Natural killer cell (primary cell): ENCODE measurements around the gene GGT7. TPM values are rescaled to one million over a fixed set of nuclear protein-coding genes. Genes with fewer than 3 reads are reported as not detected.

Source experiments
- ATAC-seq, 3 donors: fragments of 150-1000 bp in 2 of 3; fragments of 200-7000 bp in 1 of 3; cut with Tn5 transposase; 1 replicate in 1 of 3; 2 replicates in 2 of 3; pipeline ENCODE4 v1.10.0; 2021; ENCODE audit warnings: mild to moderate bottlenecking in 2 of 3, moderate library complexity in 2 of 3
- DNase-seq, 2 donors: peaks; one replicate each; pipeline versions ENCODE4 v3.0.0 to v3.0.0-alpha.2; 2013 to 2021; ENCODE audit warnings: mixed read lengths in 1 of 2
- H3K27ac ChIP-seq: one replicate; pipeline ENCODE4 v1.5.1; 2013; ENCODE audit warnings: mild to moderate bottlenecking, low read length
- H3K27me3 ChIP-seq: one replicate; pipeline ENCODE4 v1.6.1; 2013; ENCODE audit warnings: low read length; ENCODE audit not compliant: control insufficient read depth, insufficient read depth
- H3K36me3 ChIP-seq: one replicate; pipeline ENCODE4 v1.6.1; 2013; ENCODE audit warnings: low read length; ENCODE audit not compliant: control insufficient read depth, insufficient read depth
- H3K4me1 ChIP-seq: one replicate; pipeline ENCODE4 v1.6.1; 2013; ENCODE audit warnings: low read length; ENCODE audit not compliant: control insufficient read depth, insufficient read depth
- H3K4me3 ChIP-seq: one replicate; pipeline ENCODE4 v1.5.1; 2013; ENCODE audit warnings: low read length
- H3K9me3 ChIP-seq: one replicate; pipeline ENCODE4 v1.6.1; 2013; ENCODE audit warnings: low read length; ENCODE audit not compliant: control insufficient read depth, insufficient read depth
- H3K27ac Mint-ChIP-seq, 2 donors: one replicate each; pipeline ENCODE4 v1.8.0; 2022; ENCODE audit warnings: mild to moderate bottlenecking in 2 of 2, mixed read lengths in 2 of 2, moderate library complexity in 1 of 2
- H3K27me3 Mint-ChIP-seq, 2 donors: one replicate each; pipeline ENCODE4 v1.8.0; 2022; ENCODE audit warnings: low read depth in 2 of 2, mixed read lengths in 2 of 2
- H3K36me3 Mint-ChIP-seq: one replicate; pipeline ENCODE4 v1.8.0; 2022; ENCODE audit warnings: mixed read lengths
- H3K4me1 Mint-ChIP-seq, 2 donors: one replicate each; pipeline ENCODE4 v1.8.0; 2022; ENCODE audit warnings: mixed read lengths in 2 of 2
- H3K4me3 Mint-ChIP-seq: one replicate; pipeline ENCODE4 v1.8.0; 2022; ENCODE audit warnings: mild to moderate bottlenecking, moderate library complexity, mixed read lengths
- H3K9me3 Mint-ChIP-seq, 2 donors: one replicate each; pipeline ENCODE4 v1.8.0; 2022; ENCODE audit warnings: mixed read lengths in 2 of 2
- WGBS: methylation state at CpG from one replicate; pipeline ENCODE4 v1.1.7; 2013; ENCODE audit warnings: missing lambda C conversion rate; ENCODE audit not compliant: insufficient coverage; 5-methylcytosine and 5-hydroxymethylcytosine counted together
- intact Hi-C: fragments of 100-400 bp; cut with micrococcal nuclease; formaldehyde crosslinking; loops from one replicate; pipeline ENCODE4 v1.14.2; 2022
- total RNA-seq, 4 donors: library from RNA; stranded (reverse); fragments of 120-200 nt in 1 of 4; gene quantifications; one replicate each; pipeline versions ENCODE4 v1.2.3 to v1.2.4, GENCODE V29; 2013 to 2022
- TF ChIP-seq, protein P1 (sequence below): fragments of 200-600 bp; IDR thresholded peaks from one replicate; pipeline ENCODE4 v1.8.0; 2022; ENCODE audit warnings: antibody characterized with exemption

The GGT7 gene
- total RNA-seq, 3 donors from 2014 or later (not counting 1 experiment from before 2014, with no cell fraction given): 7.4 to 12.8 (median 12.1) TPM

DNA sequence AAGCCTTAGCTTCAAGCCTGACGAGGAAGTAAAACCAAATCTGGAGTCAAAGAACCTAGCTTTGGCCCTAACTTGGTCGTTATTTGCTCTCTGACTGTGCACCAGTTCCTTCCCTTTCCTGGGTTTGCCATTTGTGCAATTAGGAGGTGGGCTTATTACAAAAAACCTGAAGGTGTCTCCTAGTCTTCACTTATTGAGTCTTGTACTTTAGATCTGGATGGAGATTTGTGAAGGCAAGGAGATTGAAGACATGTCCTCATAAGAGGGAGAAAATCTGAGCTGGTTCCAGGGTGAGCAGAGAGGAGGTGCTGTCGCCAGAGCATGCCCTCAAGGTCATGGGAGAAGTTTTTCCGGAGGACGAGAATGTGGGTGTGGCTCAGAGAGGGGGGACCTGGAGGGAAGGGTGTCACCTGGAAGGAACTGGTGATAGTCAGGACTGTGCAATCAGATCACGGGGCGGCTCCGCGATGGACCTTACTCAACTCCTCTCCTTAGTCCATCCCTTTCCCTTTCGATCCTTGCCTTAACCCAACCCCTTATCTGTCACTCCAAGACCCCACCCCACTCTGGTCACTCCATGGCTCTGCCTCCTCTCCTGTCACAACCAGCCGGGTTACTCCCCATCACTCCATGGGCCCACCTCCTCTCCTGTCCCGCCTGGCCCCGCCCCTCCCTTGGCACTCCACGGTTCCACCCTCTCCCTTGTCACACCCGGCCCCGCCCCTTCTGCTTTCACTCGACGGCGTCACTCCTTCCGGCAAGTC is 3.2 kb upstream of the GGT7 start:
- Histone ChIP-seq H3K27ac (peak overlapping the region; percentile 54), H3K36me3 (no peaks in the 10 kb centered on the region), H3K27me3 (no peaks in the 10 kb centered on the region), H3K4me1 (peaks cover 41% of the 10 kb centered on the region), H3K9me3 (no peaks in the 10 kb centered on the region), H3K4me3 (peak overlapping the region; percentile 54)
- WGBS: 4% methylated on average over 20 of the region's 20 CpGs
- TF ChIP-seq, protein P1, sequence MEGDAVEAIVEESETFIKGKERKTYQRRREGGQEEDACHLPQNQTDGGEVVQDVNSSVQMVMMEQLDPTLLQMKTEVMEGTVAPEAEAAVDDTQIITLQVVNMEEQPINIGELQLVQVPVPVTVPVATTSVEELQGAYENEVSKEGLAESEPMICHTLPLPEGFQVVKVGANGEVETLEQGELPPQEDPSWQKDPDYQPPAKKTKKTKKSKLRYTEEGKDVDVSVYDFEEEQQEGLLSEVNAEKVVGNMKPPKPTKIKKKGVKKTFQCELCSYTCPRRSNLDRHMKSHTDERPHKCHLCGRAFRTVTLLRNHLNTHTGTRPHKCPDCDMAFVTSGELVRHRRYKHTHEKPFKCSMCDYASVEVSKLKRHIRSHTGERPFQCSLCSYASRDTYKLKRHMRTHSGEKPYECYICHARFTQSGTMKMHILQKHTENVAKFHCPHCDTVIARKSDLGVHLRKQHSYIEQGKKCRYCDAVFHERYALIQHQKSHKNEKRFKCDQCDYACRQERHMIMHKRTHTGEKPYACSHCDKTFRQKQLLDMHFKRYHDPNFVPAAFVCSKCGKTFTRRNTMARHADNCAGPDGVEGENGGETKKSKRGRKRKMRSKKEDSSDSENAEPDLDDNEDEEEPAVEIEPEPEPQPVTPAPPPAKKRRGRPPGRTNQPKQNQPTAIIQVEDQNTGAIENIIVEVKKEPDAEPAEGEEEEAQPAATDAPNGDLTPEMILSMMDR: no peak
- Mint-ChIP-seq H3K27me3 (peaks cover 6 to 21% of the 10 kb centered on the region in 2 donors), H3K4me3 (peak overlapping the region; percentile 87), H3K27ac (peak overlapping the region; percentile 18 to 78), H3K36me3 (no peaks in the 10 kb centered on the region), H3K4me1 (peaks cover 34 to 53% of the 10 kb centered on the region in 2 donors), H3K9me3 (no peaks in the 10 kb centered on the region)
- intact Hi-C loops: loop anchor here (1.0 kb wide), 1 partner anchor 79 kb away; the partner anchor contains the start of genes GSS and MYH7B
- ATAC-seq (peak; percentile 56 to 79 (median 60)), DNase-seq (no peak)

DNA sequence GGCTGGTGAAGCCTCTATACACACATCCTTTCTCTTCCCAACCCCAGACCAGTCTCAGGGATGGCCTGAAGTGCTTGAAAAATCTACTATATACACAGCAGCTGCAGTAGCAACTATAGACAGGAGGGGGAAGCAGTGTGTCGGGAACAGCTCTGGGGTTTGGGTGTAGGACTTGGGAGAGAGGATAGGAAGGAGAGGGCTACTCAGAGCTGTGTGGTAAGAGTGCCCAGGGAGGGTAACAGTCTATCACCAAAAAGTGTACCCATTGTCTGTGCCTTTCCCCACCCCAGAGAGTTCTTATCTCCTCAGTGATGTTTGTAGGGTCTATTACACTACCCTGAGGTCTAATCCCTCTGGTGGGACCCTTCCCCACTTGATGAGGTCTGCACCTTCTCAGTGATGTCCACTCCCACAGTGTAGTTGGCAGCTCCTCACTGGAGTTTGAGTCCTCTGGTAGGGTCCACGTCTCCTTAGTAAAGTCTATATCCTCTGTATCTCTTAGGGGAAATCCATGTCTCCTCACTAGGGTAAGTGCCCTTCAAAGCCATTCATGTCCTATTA is 1.5 kb upstream of the GGT7 start:
- peak in 1 of 2 donors; percentile 67 for DNase-seq
- H3K4me3 Mint-ChIP-seq: peak overlapping the region; percentile 87

DNA sequence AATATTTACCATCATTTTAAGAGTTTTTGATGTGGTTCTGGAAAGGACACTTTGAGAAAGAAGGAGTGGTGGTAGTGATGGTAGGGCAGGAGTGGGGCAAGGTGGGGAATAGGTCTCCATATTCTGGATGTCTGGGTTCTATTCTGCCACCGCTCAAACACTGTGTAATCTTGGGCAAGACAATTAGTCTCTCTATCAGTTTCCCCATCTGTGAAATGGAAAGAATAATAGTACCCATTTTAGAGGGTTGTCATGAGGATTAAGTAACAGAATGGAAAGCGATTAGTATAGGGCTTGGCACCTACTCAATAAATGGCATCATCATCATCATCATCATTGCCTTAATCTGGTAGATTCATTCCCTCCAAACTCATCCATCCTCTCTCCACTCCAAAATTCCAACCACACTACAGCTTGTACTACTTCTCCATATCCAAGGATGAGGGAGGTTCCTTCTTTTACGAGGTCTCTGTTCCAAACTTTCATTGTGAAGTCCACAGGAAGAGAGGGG is 982 bp upstream of the GGT7 start:
- ATAC-seq (no peak), DNase-seq (no peak)
- Mint-ChIP-seq H3K4me3 (peak overlapping the region; percentile 84), H3K4me1 (peaks cover 34 to 58% of the 10 kb centered on the region in 2 donors), H3K9me3 (no peaks in the 10 kb centered on the region), H3K36me3 (no peaks in the 10 kb centered on the region), H3K27me3 (peaks cover 6 to 19% of the 10 kb centered on the region in 2 donors), H3K27ac (peak overlapping the region in 1 of 2 donors; percentile 81)
- H3K36me3 ChIP-seq: no peaks in the 10 kb centered on the region
- no peak overlapping the region for H3K4me3 ChIP-seq
- peaks cover 41% of the 10 kb centered on the region for H3K4me1 ChIP-seq
- intact Hi-C loops: no loop called here
- TF ChIP-seq, protein P1: no peak
- H3K27ac ChIP-seq: no peak overlapping the region
- H3K27me3 ChIP-seq: no peaks in the 10 kb centered on the region
- WGBS: 90% methylated on average over 2 of the region's 3 CpGs
- H3K9me3 ChIP-seq: no peaks in the 10 kb centered on the region

More for the DNA sequence above, 1.5 kb upstream of the GGT7 start:
- H3K27me3 Mint-ChIP-seq: peaks cover 6 to 20% of the 10 kb centered on the region in 2 donors
- no peak overlapping the region for H3K27ac ChIP-seq
- no peaks in the 10 kb centered on the region for H3K36me3 Mint-ChIP-seq
- 35% methylated on average over 2 of the region's 2 CpGs for WGBS
- ATAC-seq: no peak
- no peaks in the 10 kb centered on the region for H3K36me3 ChIP-seq
- H3K4me1 ChIP-seq: peaks cover 41% of the 10 kb centered on the region
- TF ChIP-seq, protein P1: peak; percentile 16
- intact Hi-C loops: no loop called here
- H3K9me3 ChIP-seq: no peaks in the 10 kb centered on the region
- H3K9me3 Mint-ChIP-seq: no peaks in the 10 kb centered on the region
- peak overlapping the region in 1 of 2 donors; percentile 81 for H3K27ac Mint-ChIP-seq
- no peak overlapping the region for H3K4me3 ChIP-seq
- no peaks in the 10 kb centered on the region for H3K27me3 ChIP-seq
- H3K4me1 Mint-ChIP-seq: peaks cover 34 to 58% of the 10 kb centered on the region in 2 donors
